RCC 7860 (cell line): ENCODE measurements around the gene SUSD5.
A peak's percentile ranks its signal among the peaks of the same experiment; 100 is the strongest.
"Not testable (repeated sequence)": the region's sequence is repeated elsewhere in the genome, so short reads cannot be mapped to it uniquely, and the experiment has no call there.

Experiments used
- DNase-seq: peaks from one replicate; pipeline ENCODE4 v3.0.0-alpha.2; 2015; ENCODE audit warnings: low spot score
- FAIRE-seq: peaks from 2 replicates; lab custom pipeline; 2012; peaks lifted over from hg19 to GRCh38; lab: Jason Lieb, UNC

The SUSD5 gene

DNA sequence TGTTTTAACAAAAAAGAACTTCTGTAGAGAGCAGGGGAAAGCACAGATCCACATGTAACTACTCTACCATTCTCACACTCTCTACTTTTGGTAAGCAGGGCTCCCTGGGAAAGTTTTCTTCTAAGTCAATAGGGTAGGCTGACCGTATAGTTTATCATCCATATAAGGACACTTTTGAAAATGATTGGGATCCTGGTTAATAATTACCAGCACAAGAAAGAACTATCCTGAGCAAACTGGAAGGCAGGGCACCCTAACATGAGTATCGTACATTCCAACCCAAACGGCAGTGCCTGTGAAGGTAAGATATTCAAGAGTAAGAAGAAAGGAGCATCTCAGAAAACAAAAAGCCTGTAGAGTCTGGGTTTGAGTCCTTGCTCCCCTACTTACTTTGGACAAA, 22.1 kb downstream of the SUSD5 start:
- DNase-seq (no peak), FAIRE-seq (no peak)

DNA sequence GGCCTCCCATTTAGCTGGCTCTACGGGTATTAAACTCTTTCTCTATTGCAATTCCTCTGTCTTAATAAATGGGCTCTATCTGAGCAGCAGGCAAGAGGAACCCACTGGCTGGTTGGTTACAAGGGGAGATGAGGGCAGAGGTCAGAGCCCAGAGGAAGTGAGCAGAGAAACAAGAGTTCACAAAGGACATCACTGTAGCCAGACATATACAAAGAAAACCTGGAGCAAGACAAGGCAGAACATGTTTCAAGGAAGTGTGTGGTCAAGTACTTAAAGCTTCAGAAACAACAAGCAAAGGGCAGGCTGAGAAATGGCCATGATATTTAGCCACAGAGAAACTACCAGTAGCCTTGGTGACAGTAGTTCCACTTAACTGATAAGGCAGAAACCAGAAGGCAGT, 24.3 kb downstream of the SUSD5 start:
- DNase-seq (no peak), FAIRE-seq (no peak)

DNA sequence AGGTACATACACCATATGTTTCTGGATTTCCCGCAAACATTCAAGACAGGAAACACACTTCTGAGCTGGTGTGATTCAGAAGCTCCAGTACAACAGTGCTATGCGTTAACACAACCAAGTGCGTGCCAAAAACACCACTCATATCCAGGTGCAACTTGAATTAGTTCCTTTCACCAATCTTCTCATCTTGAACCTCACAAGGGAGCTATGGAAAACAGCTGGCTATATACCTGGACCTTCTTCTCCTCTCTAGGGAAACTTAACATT, 31.3 kb downstream of the SUSD5 start:
- FAIRE-seq (no peak), DNase-seq (no peak)

GRCh38 chr3:33186524-33187367, 31.9 kb downstream of the SUSD5 start:
- no peak for FAIRE-seq
- peak; percentile 35 for DNase-seq

DNA sequence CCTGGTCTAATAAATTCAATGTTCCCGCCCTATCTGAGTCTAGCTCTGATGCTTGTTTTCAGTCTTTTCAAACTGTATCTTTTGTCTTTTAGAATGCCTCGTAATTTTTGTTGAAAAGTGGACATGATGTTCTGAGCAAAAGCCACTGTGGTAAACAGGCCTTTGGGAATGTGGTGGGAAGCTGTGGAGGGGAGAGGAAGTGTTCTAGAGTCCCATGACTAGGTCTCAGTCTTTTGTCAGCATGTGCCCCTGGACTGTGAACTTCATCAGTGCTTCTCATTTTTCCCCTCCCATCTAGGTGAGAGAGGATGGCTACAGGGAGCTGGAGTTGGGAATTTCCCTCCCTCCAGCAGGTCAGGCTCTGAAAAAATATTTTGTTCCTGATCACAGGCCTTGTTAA, 33.7 kb downstream of the SUSD5 start:
- DNase-seq (no peak), FAIRE-seq (no peak)

GRCh38 chr3:33181641-33182040, 37.0 kb downstream of the SUSD5 start:
- not testable (repeated sequence) for FAIRE-seq

GRCh38 chr3:33181229-33181628, 37.4 kb downstream of the SUSD5 start:
- FAIRE-seq: no peak
- no peak for DNase-seq

More at GRCh38 chr3:33181641-33182040, 37.0 kb downstream of the SUSD5 start:
- DNase-seq: not testable (repeated sequence)

DNA sequence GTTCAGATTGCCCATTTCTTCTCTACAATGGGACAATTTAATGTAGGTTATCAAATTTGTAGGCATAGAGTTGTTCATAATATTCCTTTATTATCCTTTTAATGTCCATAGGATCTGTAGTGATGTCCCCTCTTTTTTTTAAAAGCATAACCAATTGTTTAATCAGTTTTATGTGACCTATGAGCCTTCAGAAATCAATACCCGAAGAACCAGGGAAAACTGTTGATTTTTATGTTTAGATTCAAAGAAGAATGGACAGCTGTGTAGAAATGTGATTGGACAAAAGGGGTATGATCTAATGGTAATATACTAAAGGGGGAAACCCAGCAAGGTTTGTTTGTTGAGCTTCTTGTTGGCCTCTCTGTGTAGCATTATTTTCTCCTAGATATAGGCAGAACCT, 39.5 kb downstream of the SUSD5 start:
- no peak for DNase-seq
- FAIRE-seq: no peak

- DNase-seq: no peak
- FAIRE-seq: no peak
Measured at GRCh38 chr3:33174711-33175414, 43.7 kb downstream of the SUSD5 start.

GRCh38 chr3:33174095-33174494, 44.5 kb downstream of the SUSD5 start:
- FAIRE-seq: no peak

DNA sequence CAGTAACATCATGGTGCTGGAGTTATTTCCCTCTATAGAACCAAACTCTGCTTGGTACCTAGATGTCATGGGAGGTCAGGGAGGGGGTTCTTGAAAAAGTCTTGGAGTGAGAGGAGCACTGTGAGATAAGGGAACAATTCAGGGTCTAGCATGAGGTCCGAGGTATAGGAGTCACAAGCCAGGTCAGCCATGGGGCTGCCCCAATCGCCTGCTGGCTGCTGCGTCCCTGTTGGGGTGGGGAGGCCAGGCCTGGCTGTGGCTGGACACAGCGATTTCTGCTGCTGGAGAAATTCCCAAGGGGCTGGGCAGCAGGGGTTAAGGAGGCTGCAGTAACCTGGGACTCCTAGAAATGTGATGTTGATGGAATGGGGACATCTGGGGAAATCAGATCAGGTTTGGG, 44.9 kb downstream of the SUSD5 start:
- no peak for FAIRE-seq

More at GRCh38 chr3:33174095-33174494, 44.5 kb downstream of the SUSD5 start:
- no peak for DNase-seq

DNA sequence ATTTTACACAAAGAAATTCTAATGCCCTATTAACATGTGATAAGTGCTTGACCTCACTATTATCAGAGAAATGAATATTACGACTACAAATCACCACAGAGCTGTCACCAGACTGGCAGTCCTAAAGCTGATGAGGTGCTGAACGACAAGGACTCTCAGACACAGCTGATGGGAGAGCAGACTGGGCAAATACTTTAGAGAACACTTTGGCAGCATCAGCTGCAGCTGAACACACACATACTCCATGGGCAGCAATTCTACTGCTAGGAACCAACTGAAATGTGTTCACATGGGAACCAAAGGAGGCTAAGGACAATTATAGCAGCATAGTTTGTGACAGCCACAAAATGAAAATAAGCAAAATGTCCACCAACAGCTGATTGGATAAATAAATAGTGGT, 45.5 kb downstream of the SUSD5 start:
- DNase-seq: no peak
- no peak for FAIRE-seq

More for the DNA sequence above, 44.9 kb downstream of the SUSD5 start:
- no peak for DNase-seq

GRCh38 chr3:33171580-33171979, 47.0 kb downstream of the SUSD5 start:
- DNase-seq: no peak
- no peak for FAIRE-seq

DNA sequence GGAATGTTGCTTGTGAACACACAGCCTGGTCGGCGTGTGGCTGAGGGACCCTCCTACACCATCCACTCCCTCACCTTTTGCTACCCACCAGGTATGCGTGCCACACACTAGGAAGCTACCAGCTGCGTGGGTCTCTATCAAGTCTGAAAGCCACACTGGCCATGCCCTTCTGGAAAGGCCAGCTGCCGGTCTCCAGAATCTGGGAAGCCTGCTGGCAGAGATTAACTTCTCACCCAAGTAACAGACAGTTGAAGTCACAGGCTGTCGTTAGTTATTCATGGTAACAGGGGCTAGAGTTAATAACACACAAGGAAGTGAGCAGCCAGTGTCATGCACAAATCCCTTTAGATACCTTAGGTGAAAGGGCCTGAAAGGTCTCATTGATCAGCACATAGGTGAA, 48.1 kb downstream of the SUSD5 start:
- FAIRE-seq (no peak), DNase-seq (no peak)

DNA sequence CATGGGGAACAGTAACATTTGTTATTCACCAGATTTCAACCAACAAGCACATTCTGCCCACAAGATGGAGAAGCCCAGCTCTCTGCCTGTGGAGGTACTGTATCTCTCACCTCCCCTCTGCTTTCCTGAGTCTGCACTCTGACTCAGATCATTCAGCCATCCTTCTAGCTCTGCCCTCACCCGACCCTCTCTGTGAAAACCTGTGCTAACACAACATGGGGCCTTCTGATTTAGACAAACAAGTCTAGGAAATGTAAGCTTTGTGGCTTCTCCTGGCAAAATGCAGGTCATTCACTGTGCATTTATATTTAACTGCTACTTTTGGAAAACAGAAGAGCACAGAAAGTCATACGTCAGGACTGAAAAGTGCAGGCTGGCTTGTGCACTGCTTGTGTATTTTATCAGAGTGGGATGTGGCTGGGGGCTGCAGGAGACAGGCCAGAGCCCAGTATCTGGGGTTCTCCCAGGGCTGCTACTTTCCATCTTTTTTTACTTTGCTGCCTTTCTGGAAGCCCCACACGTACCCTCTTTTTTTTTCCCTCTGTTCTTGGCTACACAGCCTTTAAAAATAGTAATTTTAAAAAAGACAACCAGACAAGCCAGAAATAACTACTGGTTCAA, 50.8 kb downstream of the SUSD5 start:
- no peak for FAIRE-seq
- DNase-seq: no peak

- no peak for FAIRE-seq
- DNase-seq: no peak
Measured at GRCh38 chr3:33167284-33167683, 51.3 kb downstream of the SUSD5 start.

DNA sequence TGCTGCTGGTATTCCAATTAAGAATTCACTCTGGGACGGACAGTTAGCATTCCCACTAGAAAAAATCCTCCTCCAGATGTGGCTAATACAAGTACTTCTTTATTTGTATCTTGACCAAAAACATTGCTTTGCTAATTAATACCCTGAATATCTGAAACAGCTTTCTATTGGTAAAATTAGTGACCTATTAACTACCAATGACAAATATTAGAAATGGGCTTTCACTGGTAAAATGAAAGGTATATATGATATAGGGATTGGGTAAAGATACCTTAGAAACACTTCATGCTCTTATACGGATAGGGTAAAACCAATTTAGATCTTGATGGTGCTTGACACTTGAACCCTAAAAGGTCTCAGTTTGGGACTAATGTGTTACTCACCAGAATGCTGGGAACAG, 52.5 kb downstream of the SUSD5 start:
- no peak for DNase-seq
- no peak for FAIRE-seq

DNA sequence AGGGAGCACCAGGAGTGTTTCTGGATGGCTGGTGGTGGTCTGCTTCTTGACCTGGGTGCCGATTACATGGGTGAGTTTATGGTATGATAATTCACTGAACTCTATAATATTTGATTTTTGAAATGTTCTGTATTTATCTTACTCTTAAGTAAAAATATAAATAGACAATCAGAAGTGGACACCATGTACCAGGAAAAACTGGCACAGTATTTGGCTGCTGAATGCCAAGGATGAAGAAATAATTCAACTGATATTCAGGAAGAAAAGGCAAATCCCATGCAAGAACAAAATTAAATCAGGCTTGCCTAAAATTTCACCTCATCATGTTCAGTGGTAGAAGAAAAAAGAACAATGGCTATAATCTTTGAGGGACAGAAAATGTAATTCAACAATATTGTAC, 53.2 kb downstream of the SUSD5 start:
- no peak for FAIRE-seq

GRCh38 chr3:33162621-33163020, 56.0 kb downstream of the SUSD5 start:
- not testable (repeated sequence) for FAIRE-seq, DNase-seq

More for the DNA sequence above, 53.2 kb downstream of the SUSD5 start:
- no peak for DNase-seq

DNA sequence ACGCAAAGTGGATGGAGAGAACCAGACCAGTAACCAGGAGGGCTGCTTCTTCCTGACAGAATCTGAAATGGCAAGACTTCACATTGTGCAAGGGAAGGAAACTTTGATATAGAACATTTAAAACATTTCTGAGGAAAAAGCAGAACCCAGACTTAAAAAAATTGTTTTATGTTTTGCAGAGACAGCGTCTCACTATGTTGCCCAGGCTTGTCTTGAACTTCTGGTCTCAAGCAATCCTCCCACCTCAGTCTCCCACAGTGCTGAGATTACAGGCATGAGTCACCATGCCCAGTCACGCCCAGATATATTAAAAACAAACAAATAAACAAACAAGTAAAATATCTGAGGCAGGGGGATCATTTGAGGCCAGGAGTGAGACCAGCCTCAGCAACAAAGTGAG, 58.6 kb downstream of the SUSD5 start:
- no peak for FAIRE-seq
- no peak for DNase-seq

- DNase-seq: no peak
- FAIRE-seq: no peak
Measured at GRCh38 chr3:33159234-33159633, 59.4 kb downstream of the SUSD5 start.

DNA sequence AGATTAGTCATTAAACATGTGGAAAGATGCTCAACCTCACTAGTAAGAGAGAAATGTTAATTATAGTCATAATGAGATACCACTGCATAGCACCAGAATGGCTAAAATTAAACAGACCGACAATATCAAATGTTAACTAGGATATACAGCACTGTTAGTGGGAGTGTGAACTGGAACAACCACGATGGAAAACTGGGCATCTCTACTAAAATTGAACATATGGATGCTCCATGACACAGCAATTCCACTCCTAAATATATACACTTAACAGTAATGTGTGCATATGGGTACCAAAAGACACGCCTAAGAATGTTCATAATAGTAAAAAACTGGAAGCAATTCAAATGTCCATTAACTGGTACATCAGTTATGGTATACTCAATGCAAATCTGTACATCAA, 63.3 kb downstream of the SUSD5 start:
- no peak for FAIRE-seq
- DNase-seq: no peak
